ENCODE measurements around the gene PDE7B. TPM values are rescaled to one million over a fixed set of nuclear protein-coding genes. Genes with fewer than 3 reads are reported as not detected.

PDE7B gene
- total RNA-seq, 4 donors from 2014 or later, result 2.9 to 23.6 (median 5.2) TPM

- TF ChIP-seq EP300 (IDR thresholded peaks at IDR 0.05), result no peak
- no peak for TF ChIP-seq POLR2A (IDR thresholded peaks at IDR 0.05)
- TF ChIP-seq POLR2AphosphoS5 (IDR thresholded peaks at IDR 0.05), result no peak
- TF ChIP-seq CTCF (IDR thresholded peaks at IDR 0.05), result no peak
- 71 to 75% methylated on average over 2 of the region's 2 CpGs for WGBS, 2 donors (ENCODE audit: low coverage in 1 of 2)
- H3K27ac ChIP-seq, result no peak overlapping the region
- H3K9me3 ChIP-seq, result no peaks in the 10 kb centered on the region
- H3K36me3 ChIP-seq, result peaks cover 0 to 47% of the 10 kb centered on the region in 2 donors
- H3K27me3 ChIP-seq, result no peaks in the 10 kb centered on the region
- no peaks in the 10 kb centered on the region for H3K4me1 ChIP-seq
- no peak overlapping the region for H3K4me3 ChIP-seq
- no peak for ATAC-seq
Measured at GRCh38 chr6:136188486-136188885, 337.0 kb downstream of the PDE7B start.

- ATAC-seq, result no peak
- WGBS, 2 donors (ENCODE audit: low coverage in 1 of 2), result 83 to 100% methylated on average over 1 to 2 of the region's 3 CpGs
- H3K9me3 ChIP-seq, result no peaks in the 10 kb centered on the region
Measured at GRCh38 chr6:136189104-136189503, 337.6 kb downstream of the PDE7B start.

GRCh38 chr6:136191606-136192312, 340.3 kb downstream of the PDE7B start:
- H3K27me3 ChIP-seq, result no peaks in the 10 kb centered on the region
- TF ChIP-seq POLR2AphosphoS5 (IDR thresholded peaks at IDR 0.05) (no peak), CTCF (IDR thresholded peaks at IDR 0.05) (no peak)
- no peaks in the 10 kb centered on the region for H3K4me1 ChIP-seq
- no peak for ATAC-seq
- H3K4me3 ChIP-seq, result no peak overlapping the region
- H3K36me3 ChIP-seq, result peaks cover 0 to 40% of the 10 kb centered on the region in 2 donors
- 82 to 88% methylated on average over 5 to 12 of the region's 32 CpGs for WGBS, 2 donors (ENCODE audit: low coverage in 1 of 2)
- H3K27ac ChIP-seq, result no peak overlapping the region
- H3K9me3 ChIP-seq, result no peaks in the 10 kb centered on the region

More at GRCh38 chr6:136189104-136189503, 337.6 kb downstream of the PDE7B start:
- no peaks in the 10 kb centered on the region for H3K4me1 ChIP-seq
- no peak overlapping the region for H3K4me3 ChIP-seq
- TF ChIP-seq POLR2A (IDR thresholded peaks at IDR 0.05) (no peak), POLR2AphosphoS5 (IDR thresholded peaks at IDR 0.05) (no peak), CTCF (IDR thresholded peaks at IDR 0.05) (no peak), EP300 (IDR thresholded peaks at IDR 0.05) (no peak)
- H3K27me3 ChIP-seq, result no peaks in the 10 kb centered on the region
- peaks cover 0 to 47% of the 10 kb centered on the region in 2 donors for H3K36me3 ChIP-seq
- H3K27ac ChIP-seq, result no peak overlapping the region

GRCh38 chr6:136192902-136193301, 341.4 kb downstream of the PDE7B start:
- WGBS, 2 donors (ENCODE audit: low coverage in 1 of 2), result 76% methylated on average over 6 of the region's 6 CpGs
- peaks cover 0 to 28% of the 10 kb centered on the region in 2 donors for H3K36me3 ChIP-seq
- H3K27me3 ChIP-seq, result no peaks in the 10 kb centered on the region
- H3K9me3 ChIP-seq, result no peaks in the 10 kb centered on the region
- no peak for ATAC-seq
- no peak overlapping the region for H3K4me3 ChIP-seq
- H3K4me1 ChIP-seq, result no peaks in the 10 kb centered on the region
- no peak for TF ChIP-seq CTCF (IDR thresholded peaks at IDR 0.05)
- TF ChIP-seq EP300 (IDR thresholded peaks at IDR 0.05), result no peak
- TF ChIP-seq POLR2AphosphoS5 (IDR thresholded peaks at IDR 0.05), result no peak
- TF ChIP-seq POLR2A (IDR thresholded peaks at IDR 0.05), result no peak
- H3K27ac ChIP-seq, result no peak overlapping the region

GRCh38 chr6:136201732-136202131, 350.2 kb downstream of the PDE7B start:
- no peak for TF ChIP-seq CTCF (IDR thresholded peaks at IDR 0.05)
- no peak for TF ChIP-seq EP300 (IDR thresholded peaks at IDR 0.05)
- no peak for TF ChIP-seq POLR2A (IDR thresholded peaks at IDR 0.05)
- TF ChIP-seq POLR2AphosphoS5 (IDR thresholded peaks at IDR 0.05), result no peak
- H3K9me3 ChIP-seq, result no peaks in the 10 kb centered on the region
- ATAC-seq, result no peak
- WGBS, 2 donors (ENCODE audit: low coverage in 1 of 2), result 69 to 82% methylated on average over 4 to 5 of the region's 5 CpGs
- no peaks in the 10 kb centered on the region for H3K4me1 ChIP-seq
- no peak overlapping the region for H3K27ac ChIP-seq
- H3K27me3 ChIP-seq, result no peaks in the 10 kb centered on the region
- H3K4me3 ChIP-seq, result no peak overlapping the region
- H3K36me3 ChIP-seq, result no peaks in the 10 kb centered on the region
